KOPT-K1 (cell line): Measurements from ENCODE around the gene SEC22B.
"Not testable (repeated sequence)": the region's sequence is repeated elsewhere in the genome, so short reads cannot be mapped to it uniquely, and the experiment has no call there.

ENCODE experiments used
- H3K27ac ChIP-seq: fragments of 200-600 bp; sonication (generic); 2 replicates; pipeline ENCODE4 v1.5.1; 2016; ENCODE audit warnings: antibody characterized with exemption, mild to moderate bottlenecking, low read depth, low read length; ENCODE audit not compliant: poor library complexity, severe bottlenecking
- H3K36me3 ChIP-seq: fragments of 200-600 bp; sonication (generic); 2 replicates; pipeline ENCODE4 v1.5.1; 2017; ENCODE audit warnings: antibody characterized with exemption, mild to moderate bottlenecking, low read length, moderate library complexity; ENCODE audit not compliant: insufficient read depth
- H3K9me3 ChIP-seq: fragments of 200-600 bp; sonication (generic); 2 replicates; pipeline ENCODE4 v1.5.1; 2017; ENCODE audit warnings: antibody characterized with exemption, low read length, mild to moderate bottlenecking; ENCODE audit not compliant: insufficient read depth, poor library complexity, severe bottlenecking

SEC22B gene

DNA sequence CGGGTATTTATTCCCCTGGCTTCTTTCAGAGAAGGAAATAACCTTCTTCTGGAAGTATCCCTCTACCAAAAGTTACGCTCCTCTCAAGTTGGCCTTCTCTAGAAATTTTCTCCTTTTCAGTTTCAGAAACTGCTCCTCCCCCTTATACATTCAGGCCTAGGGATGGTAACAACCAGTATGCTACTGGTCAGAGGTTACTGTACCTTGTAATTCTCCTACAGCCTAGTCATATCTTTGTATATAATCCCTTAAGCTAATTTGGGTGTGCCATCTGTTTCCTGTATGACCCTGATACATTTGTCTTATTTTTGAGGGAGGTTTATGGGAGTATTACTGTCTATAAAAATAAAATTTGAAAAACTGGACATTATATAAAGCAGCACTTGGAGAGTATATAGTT is 14.3 kb downstream of the SEC22B start:
- not testable (repeated sequence) for H3K36me3 ChIP-seq, H3K27ac ChIP-seq, H3K9me3 ChIP-seq

DNA sequence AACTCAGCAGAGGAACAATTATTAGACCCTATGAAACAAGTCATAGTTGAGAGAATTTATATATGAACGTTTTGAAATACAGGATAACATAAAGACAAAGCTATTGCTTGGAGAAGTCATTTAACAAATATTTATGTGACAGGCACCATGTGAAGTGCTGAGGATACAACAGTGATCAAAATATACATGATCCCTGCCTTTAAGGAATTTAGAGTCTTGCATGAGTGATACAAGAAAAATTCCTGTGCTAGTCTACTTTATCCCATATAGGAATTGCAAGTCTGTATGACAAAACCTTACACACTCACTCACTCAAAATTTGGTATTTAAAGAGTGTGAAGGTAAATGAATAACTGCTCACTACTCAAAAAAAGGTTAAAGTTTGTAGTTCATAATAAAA is 17.8 kb downstream of the SEC22B start:
- not testable (repeated sequence) for H3K27ac ChIP-seq, H3K36me3 ChIP-seq, H3K9me3 ChIP-seq

DNA sequence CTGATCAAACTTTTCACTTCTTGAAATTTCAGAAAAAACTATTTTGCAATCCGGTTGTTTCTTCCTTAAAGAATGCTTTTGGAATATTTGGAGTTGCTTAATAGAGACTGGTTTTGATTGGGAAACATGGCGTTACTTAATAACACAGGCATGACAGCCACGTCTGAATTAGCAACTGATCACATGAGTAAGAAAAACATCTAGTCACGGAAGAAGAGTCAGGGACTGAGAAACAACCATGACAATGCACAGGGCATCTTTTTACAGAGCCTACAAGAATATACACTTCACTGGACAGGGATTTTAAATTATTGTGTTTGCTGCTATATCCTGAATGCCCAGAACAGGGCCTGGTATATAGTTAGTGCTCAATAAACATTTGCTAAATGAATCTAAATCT is 18.2 kb downstream of the SEC22B start:
- H3K27ac ChIP-seq, H3K9me3 ChIP-seq, H3K36me3 ChIP-seq: not testable (repeated sequence)

DNA sequence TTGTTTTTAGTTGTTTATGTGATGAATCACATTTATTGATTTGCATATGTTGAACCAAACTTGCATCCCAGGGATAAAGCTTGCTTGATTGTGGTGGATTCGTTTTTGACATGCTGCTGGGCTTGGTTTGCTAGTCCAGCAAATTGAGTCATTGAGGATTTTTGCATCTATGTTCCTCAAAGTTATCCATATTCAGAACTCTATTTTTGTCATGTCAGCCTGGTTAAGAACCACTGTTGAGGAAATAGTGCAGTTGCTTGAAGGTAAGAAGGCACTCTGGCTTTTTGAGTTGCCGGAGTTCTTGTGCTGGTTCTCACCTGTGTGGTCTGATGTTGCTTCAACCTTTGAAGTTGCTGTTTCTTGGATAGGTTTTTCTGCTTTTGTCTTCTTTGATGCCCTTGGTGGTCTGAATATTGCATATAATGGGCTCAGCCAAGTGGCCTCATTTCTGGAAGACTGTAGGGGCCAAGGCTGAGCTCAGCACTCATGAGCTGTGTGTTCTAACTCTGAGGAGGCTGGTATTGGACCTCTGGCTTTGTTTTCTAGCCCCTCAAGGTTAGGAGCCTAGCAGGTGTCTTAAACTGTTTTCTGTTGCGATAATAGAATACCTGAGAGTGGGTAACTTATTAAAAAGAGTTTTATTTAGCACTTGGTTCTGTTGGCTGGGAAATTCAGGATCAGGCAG is 26.0 kb downstream of the SEC22B start:
- not testable (repeated sequence) for H3K36me3 ChIP-seq, H3K9me3 ChIP-seq, H3K27ac ChIP-seq

DNA sequence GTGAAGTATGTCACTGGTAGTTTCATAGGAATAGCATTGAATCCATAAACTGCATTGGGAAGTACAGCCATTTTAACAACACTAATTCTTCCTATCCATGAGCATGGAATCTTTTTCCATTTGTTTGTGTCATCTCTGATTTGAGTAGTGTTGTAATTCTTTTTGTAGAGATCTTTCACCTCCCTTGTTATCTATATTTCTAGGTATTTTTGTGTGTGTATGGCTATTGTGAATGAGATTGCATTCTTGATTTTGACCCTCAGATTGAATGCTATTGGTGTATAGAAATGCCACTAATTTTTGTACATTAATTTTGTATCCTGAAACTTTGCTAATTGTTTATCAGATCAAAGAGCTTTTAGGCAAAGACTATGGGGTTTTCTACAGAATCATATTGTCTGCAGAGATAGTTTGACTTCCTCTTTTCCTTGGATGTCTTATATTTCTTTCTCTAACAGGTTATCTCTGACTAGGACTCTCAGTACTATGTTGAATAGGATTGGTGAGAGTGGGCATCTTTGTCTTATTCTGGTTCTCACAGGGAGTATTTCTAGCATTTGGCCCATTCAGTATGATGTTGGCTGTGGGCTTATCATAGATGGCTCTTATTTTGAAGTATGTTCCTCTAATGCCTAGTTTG is 26.8 kb downstream of the SEC22B start:
- H3K27ac ChIP-seq, H3K9me3 ChIP-seq, H3K36me3 ChIP-seq: not testable (repeated sequence)

DNA sequence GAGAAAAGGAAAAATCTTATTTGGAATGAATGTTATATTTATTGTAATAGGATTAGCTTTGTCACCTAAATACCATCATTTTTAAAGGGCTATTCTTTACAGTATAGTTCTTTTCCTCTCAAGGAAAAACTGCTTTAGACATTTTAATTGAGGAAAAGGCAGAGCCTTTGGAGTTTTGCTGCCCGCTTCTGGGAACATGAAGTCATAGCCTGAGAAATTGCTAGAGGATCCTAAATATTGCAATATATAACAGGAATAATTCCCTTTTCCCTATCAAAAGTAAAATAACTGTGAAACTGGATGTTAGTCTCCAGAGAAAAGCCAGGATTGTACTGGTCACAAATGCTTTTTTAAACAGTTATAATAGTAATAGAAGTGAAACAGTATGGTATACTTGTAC is 30.5 kb downstream of the SEC22B start:
- H3K9me3 ChIP-seq, H3K27ac ChIP-seq, H3K36me3 ChIP-seq: not testable (repeated sequence)

DNA sequence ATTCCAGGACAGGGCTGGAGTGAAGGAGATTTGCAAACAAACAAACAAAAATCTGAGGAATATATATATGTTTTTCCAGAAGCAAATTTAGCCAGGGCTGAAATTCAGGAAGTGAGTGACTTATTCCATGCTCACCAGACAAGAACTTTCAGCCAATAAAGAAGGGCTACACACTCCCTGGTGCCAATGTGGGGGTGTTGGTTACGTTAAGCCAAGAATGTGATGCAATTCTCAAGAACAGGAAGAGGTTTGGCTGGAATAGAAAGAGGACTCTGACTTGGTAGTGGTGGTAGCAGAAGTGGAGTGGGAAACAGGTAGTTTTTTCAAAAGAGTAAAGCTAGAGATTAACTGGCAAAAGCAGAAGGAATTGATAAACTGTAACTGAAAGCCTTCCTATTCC is 31.7 kb downstream of the SEC22B start:
- not testable (repeated sequence) for H3K36me3 ChIP-seq, H3K27ac ChIP-seq, H3K9me3 ChIP-seq

DNA sequence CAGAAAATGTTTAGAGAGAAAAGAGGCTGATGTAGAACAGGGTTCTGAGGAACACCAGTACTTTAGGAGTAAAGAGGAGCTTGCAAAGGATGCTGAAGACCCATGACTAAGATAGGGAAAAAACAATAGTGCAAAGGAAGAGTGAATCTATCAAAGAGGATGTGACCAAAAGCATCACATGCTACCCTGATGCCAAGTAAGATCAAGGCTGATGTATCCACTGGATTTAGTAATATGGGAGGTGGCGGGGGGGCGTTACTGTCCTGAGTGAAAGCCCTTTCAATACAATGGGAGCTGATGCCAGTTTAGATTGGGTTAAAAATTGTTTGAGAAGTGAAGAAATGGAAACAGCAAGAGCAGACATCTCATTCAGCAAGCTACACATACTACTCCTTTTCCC is 32.2 kb downstream of the SEC22B start:
- not testable (repeated sequence) for H3K9me3 ChIP-seq, H3K27ac ChIP-seq, H3K36me3 ChIP-seq

DNA sequence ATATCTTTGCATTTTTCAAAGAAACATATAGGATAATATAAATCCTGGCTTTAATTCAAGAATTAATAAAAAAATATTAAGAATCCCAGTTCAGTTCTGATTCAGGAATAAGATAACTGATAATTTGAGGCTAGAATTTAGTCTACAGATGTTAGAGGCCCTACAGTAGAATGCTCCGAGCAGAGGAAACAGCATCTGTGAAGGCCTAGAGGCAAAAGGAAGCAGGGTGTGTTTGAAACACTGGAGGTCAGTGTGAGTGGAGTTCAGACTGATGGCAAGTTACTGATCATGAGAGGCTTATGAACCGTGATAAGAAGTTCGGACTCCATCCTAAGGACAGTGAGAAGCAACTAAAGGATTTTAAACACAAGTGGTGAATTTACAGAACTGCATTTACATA is 33.0 kb downstream of the SEC22B start:
- H3K27ac ChIP-seq, H3K9me3 ChIP-seq, H3K36me3 ChIP-seq: not testable (repeated sequence)

DNA sequence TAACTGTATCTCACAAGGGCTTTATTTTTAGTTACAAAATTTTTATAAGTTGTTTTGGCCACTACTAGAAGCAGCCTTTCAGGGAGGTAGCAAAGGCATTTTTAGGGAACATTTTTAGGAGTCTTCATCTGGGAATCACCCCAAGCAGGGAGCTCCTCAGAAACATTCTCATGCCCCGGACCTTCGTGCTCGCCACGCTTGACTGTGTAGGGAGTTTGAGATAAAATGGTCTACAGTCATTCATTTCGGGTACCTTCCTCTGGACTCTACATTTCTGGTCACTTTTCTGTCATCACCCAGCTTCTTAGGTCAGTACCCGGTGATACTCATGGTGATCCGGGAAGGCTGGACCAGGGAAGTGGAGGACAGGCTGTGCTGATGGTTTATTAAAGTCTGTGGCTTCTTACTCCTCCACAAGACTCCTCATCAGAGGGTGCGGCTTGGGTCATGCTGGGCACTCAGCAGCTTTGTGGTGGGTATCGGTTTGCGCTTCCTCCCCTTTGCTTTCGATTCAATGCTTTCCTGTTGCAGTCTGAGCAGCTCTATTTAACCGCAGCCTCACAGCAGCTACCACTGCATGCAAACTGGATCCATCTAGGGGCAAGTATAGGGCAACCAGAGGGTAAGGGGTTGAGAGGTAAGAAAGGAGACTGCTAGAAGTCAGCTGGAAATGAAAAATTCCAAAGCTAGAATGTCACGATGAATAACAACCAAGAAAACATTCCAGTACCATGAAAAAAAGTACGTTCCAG is 33.6 kb downstream of the SEC22B start:
- H3K9me3 ChIP-seq, H3K27ac ChIP-seq: not testable (repeated sequence)

DNA sequence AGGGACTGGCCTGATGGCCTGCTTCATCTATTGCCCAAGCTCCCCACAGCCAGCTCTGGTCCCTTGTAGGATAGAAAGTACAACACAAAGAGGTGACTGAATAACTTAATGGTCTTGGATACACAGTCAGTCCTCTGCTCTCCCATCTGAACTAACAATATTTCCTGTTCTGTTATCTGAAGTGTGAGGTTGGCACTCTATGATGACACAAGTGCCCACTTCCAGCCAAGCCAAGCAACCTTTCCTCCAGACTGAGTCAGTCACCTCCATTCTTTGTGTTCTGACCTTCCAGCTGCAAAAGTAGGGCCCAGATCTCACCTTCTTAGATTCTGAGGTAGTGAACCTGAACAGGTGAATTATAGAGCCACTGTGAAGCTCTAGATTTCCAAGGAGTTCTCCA is 34.5 kb downstream of the SEC22B start:
- not testable (repeated sequence) for H3K9me3 ChIP-seq, H3K27ac ChIP-seq, H3K36me3 ChIP-seq

More for the DNA sequence above, 33.6 kb downstream of the SEC22B start:
- not testable (repeated sequence) for H3K36me3 ChIP-seq

DNA sequence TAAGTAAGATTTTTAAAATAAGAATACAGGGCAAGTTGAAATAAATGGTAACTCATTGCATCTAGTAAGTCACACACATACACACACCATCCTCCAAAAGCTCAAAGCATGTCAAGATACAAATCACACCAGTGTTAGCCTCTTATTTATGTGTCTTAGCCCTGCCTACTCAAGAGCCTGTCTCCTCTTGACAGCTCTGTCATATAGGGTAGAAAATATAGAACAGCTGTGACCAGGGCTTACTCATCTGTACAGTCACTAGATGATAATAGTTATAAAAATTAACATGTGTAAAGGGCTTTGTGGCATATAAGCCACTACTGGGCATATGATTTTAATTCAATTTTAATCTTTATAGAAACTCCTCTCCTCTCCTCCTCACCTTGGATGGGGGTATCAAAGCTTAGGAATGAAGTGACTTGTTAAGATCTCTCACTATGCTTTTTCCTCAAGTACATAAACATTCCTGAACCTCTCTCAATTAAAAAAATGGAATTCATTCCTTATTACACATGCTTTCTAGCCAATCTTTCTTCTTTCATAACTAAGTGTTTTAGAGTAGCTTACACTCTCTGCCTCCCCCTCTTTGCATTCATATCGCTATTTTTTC is 35.6 kb downstream of the SEC22B start:
- not testable (repeated sequence) for H3K9me3 ChIP-seq, H3K36me3 ChIP-seq, H3K27ac ChIP-seq

DNA sequence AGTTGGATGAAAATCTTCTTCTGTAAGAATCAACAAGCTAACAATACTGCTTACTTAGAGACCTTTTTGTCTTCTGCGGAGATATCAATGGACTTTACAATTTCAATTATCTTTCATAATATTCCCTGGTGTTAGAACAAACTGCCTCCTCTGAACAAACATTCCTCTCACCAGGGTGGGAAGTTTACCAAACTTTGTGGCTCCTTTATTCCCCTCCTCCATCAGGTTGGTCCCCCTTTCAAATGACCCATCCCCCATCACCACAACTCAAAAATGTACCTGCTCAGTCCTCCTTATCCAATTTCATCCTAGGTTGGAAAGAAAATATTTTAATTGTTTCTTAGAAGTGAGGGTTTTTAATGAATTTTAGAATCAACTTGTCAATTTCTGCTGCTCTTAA is 40.2 kb downstream of the SEC22B start:
- not testable (repeated sequence) for H3K27ac ChIP-seq, H3K36me3 ChIP-seq, H3K9me3 ChIP-seq

DNA sequence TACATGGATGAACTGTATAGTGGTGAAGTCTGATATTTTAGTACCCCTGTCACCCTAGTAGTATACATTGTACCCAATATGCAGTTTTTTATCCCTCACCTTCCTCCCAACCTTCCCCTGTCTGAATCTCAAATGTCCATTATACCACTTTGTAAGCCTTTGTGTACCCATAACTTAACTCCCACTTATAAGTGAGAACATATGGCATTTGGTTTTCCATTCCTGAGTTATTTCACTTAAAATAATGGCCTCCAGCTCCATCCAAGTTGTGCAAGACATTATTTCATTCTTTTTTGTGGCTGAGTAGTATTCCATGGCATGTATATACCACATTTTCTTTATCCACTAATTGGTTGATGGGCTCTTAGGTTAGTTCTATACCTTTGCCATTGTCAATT is 42.4 kb downstream of the SEC22B start:
- H3K36me3 ChIP-seq, H3K27ac ChIP-seq, H3K9me3 ChIP-seq: not testable (repeated sequence)

DNA sequence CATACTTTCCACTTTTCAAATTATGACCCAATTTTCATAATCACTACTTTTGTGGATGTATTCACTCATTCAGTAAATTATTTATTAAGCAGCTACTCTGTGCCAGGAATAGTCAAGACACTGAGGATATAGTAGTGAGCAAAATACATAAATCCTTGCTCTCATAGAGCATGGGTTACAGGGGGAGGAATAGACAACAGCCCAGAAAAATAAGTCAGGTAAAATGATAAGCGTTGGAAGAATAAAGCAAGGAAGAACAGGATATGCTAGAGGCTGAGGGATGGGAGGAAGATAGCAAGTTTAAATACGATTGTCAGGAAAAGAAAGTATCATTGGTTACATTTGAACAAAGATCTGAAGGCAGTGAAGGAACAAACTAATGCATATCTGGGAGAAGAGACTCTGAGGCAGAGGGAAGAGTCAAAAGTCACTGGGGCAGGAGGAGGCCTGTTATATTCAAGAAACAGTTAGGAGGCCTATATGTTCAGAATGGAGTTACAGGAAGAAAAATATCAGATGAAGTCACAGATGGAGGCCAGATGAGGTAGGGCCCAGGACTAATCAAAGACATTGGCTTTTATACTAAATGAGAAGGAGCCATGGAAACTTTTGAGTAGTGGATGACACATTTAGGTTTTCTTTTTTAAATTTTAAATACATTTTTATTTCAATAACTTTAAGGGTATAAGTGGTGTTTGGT is 42.9 kb downstream of the SEC22B start:
- no peaks in the 10 kb centered on the region for H3K36me3 ChIP-seq
- H3K9me3 ChIP-seq: no peaks in the 10 kb centered on the region
- H3K27ac ChIP-seq: no peak overlapping the region
